ENCODE results near the gene RUNX3.

Gene RUNX3

GRCh38 chr1:24963099-24963872, 33.2 kb upstream of the RUNX3 start:
- DNase-seq = no peak

DNA sequence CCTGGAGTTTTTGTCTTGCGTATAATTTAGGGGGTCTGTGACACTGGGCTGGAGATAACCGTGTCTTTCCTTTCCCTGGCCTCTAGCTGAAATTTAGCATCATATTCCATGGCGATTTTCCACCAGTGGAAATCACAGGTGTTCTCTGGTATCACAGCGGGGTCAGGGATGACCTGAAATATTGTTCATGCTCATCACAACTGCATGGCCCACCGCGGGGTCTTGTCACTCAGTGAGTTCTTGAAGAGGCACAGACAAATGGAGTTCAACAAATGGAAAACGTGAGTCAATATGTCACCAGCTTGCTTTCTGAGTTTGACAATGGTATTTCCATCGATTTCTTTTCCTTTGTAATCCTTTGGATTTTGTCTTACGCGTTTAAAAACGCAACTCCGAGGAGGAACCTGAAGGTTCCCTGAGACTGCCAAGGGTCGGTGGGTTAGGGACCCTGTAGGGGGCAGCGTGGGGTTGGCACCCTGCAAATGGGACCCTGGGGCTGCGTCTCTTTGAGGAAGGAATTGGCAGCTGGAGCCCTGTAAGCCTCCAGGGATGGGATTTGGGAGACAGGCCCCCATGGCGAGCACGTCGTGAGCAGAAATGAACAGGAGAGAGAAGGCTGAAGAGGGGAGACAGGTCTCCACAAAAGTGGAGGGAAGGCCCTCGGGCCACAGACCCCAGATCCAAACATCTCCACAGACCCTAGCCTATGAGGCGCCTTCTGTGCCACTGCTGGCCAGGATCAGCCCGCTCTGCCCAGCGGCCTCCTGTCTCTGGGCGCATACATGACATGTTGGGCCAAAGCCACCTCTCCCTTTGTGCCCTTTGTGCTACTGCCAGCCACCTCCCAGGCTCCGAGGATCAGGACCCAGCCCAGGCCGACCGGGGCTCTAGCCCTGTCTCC, 32.1 kb upstream of the RUNX3 start:
- no peak for DNase-seq

- DNase-seq = no peak
Observed at GRCh38 chr1:24961334-24961733, 31.3 kb upstream of the RUNX3 start.

DNA sequence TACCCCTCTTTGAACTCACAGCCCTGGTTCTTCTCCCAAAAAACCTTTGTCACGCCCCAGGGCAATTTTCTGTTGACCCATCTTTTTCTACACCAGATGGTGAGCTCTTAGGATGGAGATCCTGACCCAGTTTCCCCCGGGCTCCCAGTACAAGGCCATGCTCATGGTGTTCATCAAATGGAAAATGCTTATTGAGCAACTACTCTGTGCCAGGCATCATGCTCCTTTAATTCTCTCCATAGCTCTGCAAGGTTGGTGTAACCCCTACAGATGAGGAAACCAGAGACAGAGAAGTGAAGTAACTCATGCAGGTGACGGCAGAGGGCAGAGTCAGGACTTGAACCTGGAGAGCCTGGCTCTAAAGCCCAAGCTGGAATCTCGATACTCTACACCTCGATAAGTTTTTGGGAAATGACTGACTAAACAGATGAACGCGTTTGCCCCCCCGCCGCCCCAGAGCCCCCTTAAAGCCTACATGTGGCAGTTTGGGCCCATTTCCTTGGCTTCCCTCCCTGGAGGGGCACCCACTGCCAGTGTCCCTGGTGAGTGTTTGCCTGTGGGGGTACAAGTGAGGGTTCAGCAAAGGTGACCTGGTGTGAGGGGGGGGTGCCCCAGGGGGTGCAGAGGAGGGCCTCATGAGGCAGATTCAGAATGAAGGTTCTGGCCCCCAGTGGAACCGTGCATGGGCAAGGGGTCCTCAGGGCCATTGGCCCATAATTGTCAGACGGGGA, 30.2 kb upstream of the RUNX3 start:
- DNase-seq = no peak

GRCh38 chr1:24959623-24959975, 29.5 kb upstream of the RUNX3 start:
- no peak for DNase-seq

DNA sequence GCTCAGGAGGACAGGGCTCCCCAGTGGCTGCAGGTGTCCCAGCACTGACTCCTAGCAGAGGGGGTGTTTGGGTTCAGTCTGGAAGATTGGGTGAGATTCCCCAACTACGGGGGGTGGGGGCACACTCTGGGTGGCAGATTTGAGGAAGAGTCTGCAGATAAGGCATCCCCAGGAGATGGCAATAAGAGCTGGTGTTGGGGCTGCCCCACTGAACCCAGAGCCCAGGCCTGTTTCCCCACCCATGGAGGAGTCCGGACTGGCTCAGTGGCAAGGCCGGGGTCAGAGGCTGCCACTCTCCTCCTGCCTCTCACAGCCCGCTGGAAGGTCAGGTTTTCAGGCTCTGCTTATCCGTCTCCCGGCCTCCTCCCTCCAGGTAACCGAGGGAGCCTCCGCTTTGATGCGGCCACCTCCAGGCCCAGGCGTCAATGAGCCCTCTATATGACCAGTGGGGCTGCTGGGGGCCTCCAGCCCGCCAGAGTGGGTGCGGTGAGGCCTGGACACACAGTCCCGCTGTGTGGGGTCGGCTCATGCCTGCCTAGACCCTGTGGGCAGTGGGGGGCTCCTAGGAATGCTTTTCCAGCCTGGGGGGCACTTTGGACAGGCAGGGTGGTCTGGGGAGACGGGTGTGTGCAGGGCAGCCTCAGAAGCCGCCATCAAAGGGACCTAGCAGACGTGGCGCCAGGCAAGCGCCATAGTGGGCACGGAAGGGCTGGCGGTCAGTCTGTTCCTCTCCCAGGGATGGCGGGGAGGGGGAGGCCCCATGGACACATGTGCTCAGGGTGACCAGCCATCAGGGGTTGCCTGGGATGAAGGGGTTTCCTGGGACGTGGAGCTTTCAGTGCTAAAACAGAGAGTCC, 28.9 kb upstream of the RUNX3 start:
- no peak for DNase-seq

DNA sequence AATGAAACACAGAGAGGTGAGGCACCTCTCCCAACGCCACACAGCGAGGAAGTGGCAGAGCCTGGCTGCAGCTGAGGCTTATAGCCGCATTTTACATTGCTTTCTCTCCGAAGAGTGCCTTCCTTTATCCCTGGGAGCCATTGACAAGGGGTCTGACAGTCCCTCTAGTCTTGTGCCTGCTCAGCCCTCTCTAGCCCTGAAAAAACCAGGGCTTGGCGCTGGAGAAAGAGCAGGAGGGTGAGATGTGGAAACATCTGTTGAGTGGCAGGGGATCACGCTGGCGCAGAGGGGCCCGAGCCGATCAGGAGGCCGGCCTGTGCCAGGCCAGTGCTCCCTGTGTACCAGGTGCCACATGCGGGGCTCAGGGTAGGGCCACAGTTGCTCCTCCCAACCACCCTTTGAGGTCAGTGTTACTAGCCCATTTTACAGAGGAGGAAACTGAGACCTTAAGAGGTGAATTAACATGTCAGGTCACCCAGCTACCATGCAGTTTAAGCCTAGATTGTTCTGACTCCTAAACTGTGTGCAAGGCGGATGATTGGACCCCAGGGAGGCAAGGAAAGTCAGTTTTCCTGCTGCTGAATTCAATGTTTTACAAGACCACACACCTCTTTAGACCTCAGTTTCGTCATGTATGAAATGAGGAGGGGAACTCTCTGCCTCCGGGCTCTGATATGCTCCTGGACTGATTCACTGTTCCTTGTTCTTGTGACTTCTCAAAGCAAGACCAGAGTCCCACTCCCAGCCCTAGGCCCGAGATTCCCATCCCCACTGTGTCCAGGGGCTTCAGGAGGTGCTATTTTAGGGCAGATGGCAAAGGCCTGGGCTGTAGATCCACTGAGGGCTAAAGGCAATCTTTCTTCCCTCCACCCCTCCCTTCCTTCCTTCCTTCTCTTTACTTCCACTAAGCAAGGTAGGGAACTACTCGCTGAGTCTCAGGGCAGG, 28.0 kb upstream of the RUNX3 start:
- no peak for DNase-seq

DNA sequence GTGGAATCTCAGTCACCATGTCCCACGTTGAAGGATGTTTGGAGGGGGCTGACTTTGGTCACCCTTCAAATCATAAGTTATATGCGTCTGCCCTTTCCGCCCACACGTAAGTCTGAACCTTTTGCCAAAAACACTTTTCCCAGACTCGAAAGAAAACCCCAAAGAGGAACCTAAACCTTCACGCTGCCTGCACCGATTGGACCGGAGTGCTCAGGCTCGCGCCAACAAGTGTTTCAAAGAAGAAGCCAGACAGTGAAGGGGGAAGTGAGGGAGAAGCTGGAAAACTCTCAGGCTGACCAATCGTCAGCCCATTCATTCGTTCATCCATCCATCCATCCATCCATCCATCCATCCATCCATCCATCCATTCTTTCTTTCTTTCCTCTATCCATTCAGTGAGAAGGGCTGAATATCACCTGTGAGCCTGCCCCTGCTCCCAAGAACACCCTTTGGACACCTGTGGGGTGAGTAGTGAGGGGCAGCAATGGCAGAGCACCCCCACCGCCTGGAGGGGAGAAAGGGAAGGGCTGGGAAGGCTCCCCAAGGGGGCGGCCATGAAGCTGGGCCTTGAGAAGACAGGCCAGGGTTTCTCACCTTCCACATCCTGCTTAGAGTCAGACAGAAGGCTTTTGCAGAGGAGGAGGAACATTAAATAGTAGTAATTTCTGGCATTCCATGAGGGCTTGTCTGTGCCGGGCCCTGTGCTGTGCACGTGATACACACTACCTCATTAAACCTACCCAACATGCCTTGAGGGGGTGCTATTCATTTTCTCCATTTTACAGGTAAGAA, 27.1 kb upstream of the RUNX3 start:
- no peak for DNase-seq

GRCh38 chr1:24955779-24956365, 25.8 kb upstream of the RUNX3 start:
- DNase-seq = no peak

GRCh38 chr1:24955161-24955560, 25.1 kb upstream of the RUNX3 start:
- DNase-seq = peak; percentile 91 to 93

DNA sequence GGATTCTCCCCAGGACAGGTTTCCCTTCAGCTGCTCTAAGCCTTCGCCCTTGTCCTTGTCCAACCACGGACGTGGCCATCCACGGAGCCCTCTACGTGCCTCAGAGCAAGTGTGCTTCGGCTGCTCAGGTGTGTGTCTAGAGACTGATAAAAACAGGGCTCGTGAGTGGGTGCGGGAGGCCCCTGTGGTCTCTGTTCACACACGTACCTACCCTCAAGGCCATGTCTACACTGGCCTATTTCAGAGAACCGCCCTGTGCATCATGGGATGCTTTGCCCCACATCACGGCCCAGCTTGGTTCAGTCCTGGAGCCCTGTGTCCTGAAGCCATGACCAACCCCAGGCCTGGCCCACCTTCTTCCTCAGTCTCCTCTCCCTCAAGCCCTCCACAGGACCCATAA, 24.6 kb upstream of the RUNX3 start:
- DNase-seq = no peak

- no peak for DNase-seq
Observed at GRCh38 chr1:24954022-24954421, 23.9 kb upstream of the RUNX3 start.

GRCh38 chr1:24952413-24952841, 22.4 kb upstream of the RUNX3 start:
- DNase-seq = peak; percentile 34 to 46

DNA sequence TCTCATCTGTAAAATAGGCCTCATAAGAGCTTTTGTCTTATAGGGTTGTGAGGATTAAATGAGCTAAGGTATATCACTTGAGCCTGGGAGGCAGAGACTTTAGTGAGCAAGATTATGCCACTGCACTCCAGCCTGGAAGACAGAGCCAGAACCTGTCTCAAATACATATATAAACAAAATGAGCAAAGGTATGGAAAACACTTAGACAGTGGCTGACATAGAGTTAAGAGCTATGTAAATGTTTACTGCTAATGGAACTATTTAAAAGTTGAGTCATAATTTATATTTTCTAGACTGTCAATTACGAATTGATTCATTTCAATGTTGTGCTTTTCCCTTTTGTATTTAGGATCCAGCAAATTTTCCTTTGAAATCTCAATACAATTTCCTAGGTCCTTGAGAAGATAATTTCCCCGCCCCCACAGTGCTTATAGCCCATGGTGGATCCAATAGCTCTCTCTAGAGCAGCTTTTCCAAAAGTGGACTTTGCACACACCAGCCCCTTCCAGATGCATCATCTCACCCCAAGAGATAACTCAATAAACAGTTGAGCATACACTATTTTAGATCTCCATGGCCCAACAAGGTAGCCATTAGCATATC, 21.8 kb upstream of the RUNX3 start:
- no peak for DNase-seq

DNA sequence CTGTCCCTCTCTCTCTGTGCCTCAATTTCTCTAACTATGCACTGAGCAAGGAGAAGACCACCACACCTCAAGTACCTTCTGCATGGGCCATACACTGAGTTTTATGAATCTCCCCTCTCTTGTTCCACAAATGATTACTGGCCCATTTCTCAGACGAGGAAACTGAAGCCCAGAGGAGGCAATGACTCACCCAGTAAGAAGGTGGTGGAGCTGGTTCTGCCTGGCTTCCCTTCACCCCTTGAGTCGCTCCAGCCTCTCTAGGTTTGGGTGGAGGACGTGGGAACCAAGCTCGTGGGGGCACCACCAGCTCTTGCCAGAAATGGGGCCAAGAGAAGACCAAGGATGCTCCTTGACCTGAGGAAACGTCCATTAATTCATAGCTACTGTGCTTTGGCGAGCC, 21.3 kb upstream of the RUNX3 start:
- no peak for DNase-seq

- DNase-seq = no peak
Observed at GRCh38 chr1:24949331-24949881, 19.3 kb upstream of the RUNX3 start.

DNA sequence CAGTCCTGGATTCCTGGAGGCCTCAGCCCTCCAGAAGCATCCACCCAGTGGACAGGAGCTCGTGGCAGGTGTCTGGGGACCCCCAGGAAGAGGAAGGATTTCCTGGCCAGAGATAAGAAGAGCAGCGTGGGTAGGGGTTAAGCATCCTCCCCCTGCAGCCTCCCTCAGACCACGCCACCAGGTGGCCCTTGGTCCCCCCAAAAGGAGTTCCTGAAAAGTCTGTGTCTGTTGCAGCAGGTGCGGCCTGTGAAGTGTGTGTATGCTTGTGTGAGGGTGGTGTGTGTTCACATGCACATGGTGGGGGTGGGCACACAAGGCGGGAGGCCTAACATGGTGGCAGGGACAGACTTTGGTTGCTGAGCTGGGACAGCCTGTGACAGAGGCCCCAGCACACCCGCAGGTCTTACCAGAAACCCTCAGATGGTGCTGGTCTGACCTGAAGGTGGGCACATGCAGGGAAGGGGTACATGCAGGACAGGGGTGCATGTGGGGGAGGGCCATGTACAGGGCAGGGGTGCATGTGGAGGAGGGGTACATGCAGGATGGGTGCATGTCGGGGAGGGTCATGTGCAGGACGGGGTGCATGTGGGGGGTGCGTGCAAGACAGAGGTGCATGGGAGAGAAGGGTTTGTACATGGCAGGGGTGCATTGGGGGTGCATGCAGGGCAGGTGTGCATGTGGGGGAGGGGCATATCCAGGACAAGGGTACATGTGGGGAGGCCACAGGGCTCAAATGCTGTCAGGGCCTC, 18.2 kb upstream of the RUNX3 start:
- DNase-seq = no peak

GRCh38 chr1:24946861-24947658, 17.0 kb upstream of the RUNX3 start:
- DNase-seq = no peak

All from AML-193 (cell line).